ENCODE data around the gene CD180.

Gene CD180

GRCh38 chr5:67244345-67244793 is 47.8 kb upstream of the CD180 start:
- Histone ChIP-seq H3K27ac (replicated peaks) (no peak overlapping the region), H3K27me3 (ENCODE audit: insufficient read depth, poor library complexity, severe bottlenecking) (no peaks in the 10 kb centered on the region), H3K4me3 (replicated peaks; ENCODE audit: insufficient read depth, low read length) (no peak overlapping the region)
- no peak for TF ChIP-seq POLR2AphosphoS5 (IDR thresholded peaks at IDR 0.05; ENCODE audit: low read depth)
- no peak for TF ChIP-seq CTCF (IDR thresholded peaks at IDR 0.05; ENCODE audit: insufficient read depth, low read length)
- no peak for TF ChIP-seq SPI1 (IDR thresholded peaks at IDR 0.05; ENCODE audit: borderline replicate concordance, low read depth)
- no peak for TF ChIP-seq REST (IDR thresholded peaks at IDR 0.05; ENCODE audit: insufficient replicate concordance, low read depth)
- no peak for TF ChIP-seq GABPA (IDR thresholded peaks at IDR 0.05; ENCODE audit: low read depth)
- no peak for DNase-seq (ENCODE audit: low read depth in 1 of 2, low spot score in 1 of 2)

- TF ChIP-seq GABPA (IDR thresholded peaks at IDR 0.05; ENCODE audit: low read depth) (no peak), SPI1 (IDR thresholded peaks at IDR 0.05; ENCODE audit: borderline replicate concordance, low read depth) (no peak), REST (IDR thresholded peaks at IDR 0.05; ENCODE audit: insufficient replicate concordance, low read depth) (no peak), CTCF (IDR thresholded peaks at IDR 0.05; ENCODE audit: insufficient read depth, low read length) (no peak)
- no peak for DNase-seq (ENCODE audit: low read depth in 1 of 2, low spot score in 1 of 2)
- H3K4me3 ChIP-seq (replicated peaks; ENCODE audit: insufficient read depth, low read length) = no peak overlapping the region
- no peaks in the 10 kb centered on the region for H3K27me3 ChIP-seq (ENCODE audit: insufficient read depth, poor library complexity, severe bottlenecking)
- H3K27ac ChIP-seq (replicated peaks) = no peak overlapping the region
Observed at GRCh38 chr5:67243944-67244343, 47.3 kb upstream of the CD180 start.

GRCh38 chr5:67243349-67243748 is 46.8 kb upstream of the CD180 start:
- H3K27me3 ChIP-seq (ENCODE audit: insufficient read depth, poor library complexity, severe bottlenecking) = no peaks in the 10 kb centered on the region
- H3K27ac ChIP-seq (replicated peaks) = no peak overlapping the region
- DNase-seq (ENCODE audit: low read depth in 1 of 2, low spot score in 1 of 2) = no peak
- no peak overlapping the region for H3K4me3 ChIP-seq (replicated peaks; ENCODE audit: insufficient read depth, low read length)
- TF ChIP-seq GABPA (IDR thresholded peaks at IDR 0.05; ENCODE audit: low read depth) = no peak
- no peak for TF ChIP-seq SPI1 (IDR thresholded peaks at IDR 0.05; ENCODE audit: borderline replicate concordance, low read depth)
- TF ChIP-seq REST (IDR thresholded peaks at IDR 0.05; ENCODE audit: insufficient replicate concordance, low read depth) = no peak
- no peak for TF ChIP-seq POLR2AphosphoS5 (IDR thresholded peaks at IDR 0.05; ENCODE audit: low read depth)
- TF ChIP-seq CTCF (IDR thresholded peaks at IDR 0.05; ENCODE audit: insufficient read depth, low read length) = no peak

Data from HL-60 (cell line).